ENCODE data around the gene COL10A1. TPM values are rescaled to one million over a fixed set of nuclear protein-coding genes. Genes with fewer than 3 reads are reported as not detected.
"Not testable (repeated sequence)": the region's sequence is repeated elsewhere in the genome, so short reads cannot be mapped to it uniquely, and the experiment has no call there.

Gene COL10A1
- total RNA-seq, 1 experiment from 2014 or later = 0.06 TPM

DNA sequence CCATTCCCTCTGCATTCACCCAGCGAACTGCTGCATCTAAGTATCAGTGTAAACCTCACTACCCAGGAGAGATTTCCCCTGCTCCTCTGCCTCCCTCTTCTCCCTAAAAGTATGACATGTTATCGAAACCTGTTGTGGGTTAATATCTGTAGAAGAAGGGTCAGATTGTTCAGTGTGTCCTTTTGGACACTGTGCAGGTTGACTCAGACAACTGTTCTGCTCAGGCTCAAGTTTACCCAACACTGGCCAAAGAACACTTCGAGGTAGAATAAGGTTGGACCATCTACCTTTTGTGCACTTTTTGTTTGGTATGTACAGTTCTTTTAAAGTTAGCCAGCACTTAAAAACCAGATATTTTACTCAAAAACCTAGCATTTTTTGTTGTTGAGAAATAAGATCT is 20.7 kb downstream of the COL10A1 start:
- Histone ChIP-seq H3K27me3 (no peaks in the 10 kb centered on the region), H3K36me3 (peaks cover 4% of the 10 kb centered on the region), H3K9me3 (replicated peaks) (no peaks in the 10 kb centered on the region), H3K4me1 (no peaks in the 10 kb centered on the region), H3K4me3 (no peak overlapping the region), H3K27ac (no peak overlapping the region)
- no peak for DNase-seq

DNA sequence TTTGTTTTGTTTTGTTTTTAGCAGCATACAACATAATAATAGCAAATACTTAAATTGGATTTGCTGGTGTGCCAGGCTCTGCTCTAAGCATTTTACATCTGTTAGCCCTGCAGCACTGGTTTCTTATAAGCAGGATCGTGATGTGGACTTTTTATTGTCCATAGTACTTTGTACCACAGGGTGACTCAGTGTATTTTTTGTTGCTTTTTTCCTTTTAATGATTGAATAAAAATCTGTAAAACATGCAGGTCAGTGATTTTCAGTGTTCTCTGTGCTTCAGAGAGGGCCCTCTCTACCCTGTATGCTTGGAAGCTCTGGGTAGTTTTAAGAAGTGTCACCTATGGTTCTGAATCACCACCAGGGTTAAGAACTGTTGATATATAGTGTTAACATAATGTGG is 21.3 kb downstream of the COL10A1 start:
- H3K27ac ChIP-seq = no peak overlapping the region
- no peaks in the 10 kb centered on the region for H3K4me1 ChIP-seq
- DNase-seq = no peak
- H3K36me3 ChIP-seq = peaks cover under 1% of the 10 kb centered on the region; the same call in 1 of the 2 replicates
- H3K9me3 ChIP-seq (replicated peaks) = no peaks in the 10 kb centered on the region
- H3K27me3 ChIP-seq = no peaks in the 10 kb centered on the region
- no peak overlapping the region for H3K4me3 ChIP-seq

DNA sequence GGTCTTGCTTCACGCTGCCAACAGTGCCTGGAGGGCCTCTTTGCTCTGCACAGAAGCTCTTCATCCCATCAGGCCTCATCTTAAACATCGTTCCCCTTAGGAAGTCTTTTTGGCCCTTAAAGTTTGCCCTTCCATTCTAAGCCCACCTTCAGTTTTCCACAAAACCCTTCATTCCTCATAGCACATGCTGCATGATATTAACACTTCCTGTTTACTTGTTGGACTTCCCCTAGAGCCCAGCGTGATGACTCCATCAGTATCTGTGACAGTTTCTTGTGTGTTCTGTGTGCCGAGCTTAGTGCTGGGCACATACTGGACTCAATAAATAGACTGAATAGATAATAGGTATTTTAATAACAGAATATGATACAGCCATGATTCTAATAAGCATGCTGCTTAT is 23.1 kb downstream of the COL10A1 start:
- H3K4me3 ChIP-seq = no peak overlapping the region
- no peak for DNase-seq
- no peak overlapping the region for H3K27ac ChIP-seq
- H3K4me1 ChIP-seq = no peaks in the 10 kb centered on the region
- H3K9me3 ChIP-seq (replicated peaks) = no peaks in the 10 kb centered on the region
- no peaks in the 10 kb centered on the region for H3K27me3 ChIP-seq
- no peaks in the 10 kb centered on the region; the same call in 1 of the 2 replicates for H3K36me3 ChIP-seq

DNA sequence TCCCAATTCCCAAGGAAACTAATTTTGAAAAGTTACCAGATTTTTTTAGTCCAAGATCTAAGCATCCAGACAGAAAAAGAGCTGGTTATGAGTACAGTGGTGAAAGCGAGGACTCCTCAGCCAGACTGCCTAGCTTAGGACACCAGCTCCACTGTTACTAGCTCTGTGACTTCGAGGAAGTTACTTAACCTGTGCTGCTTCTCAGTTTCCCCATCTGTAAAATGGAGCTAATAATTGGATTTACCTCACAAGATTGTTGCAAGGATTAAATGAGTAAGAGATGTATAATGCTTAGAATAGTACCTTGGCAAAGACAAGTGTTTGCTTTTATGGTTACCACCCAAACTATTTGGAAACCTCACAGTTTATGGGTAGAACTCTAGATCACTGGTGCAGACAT is 24.1 kb downstream of the COL10A1 start:
- H3K9me3 ChIP-seq (replicated peaks) = 0 out of 2 replicates have a peak, but pooled peaks cover under 1% of the 10 kb centered on the region
- no peaks in the 10 kb centered on the region for H3K27me3 ChIP-seq
- no peaks in the 10 kb centered on the region for H3K4me1 ChIP-seq
- DNase-seq = no peak
- no peaks in the 10 kb centered on the region; the same call in 1 of the 2 replicates for H3K36me3 ChIP-seq
- H3K27ac ChIP-seq = no peak overlapping the region
- H3K4me3 ChIP-seq = peak overlapping the region; percentile 83

DNA sequence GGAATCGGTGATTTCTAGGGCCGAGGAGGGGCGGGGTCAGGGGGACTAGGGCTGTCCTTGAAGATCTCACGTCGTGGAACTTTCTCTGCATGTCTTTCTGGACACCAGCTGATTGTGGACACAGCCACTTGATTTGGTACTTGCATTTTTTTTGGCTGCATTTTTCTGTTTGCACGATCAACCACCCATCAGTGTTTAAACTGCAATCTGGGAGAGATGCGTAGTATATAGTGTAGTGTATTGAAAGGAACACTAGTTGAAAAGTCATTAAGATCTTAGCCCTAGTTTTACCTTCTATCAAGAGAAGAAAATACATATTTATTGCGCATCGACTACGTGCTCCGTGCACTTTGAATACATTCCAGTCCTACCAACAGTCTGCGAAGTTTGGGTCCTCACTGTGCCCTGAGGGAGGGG is 24.6 kb downstream of the COL10A1 start:
- peak overlapping the region; percentile 81 for H3K27ac ChIP-seq
- H3K9me3 ChIP-seq (replicated peaks) = 0 out of 2 replicates have a peak, but pooled peaks cover 4% of the 10 kb centered on the region
- no peaks in the 10 kb centered on the region for H3K27me3 ChIP-seq
- no peaks in the 10 kb centered on the region for H3K36me3 ChIP-seq
- DNase-seq = no peak
- no peaks in the 10 kb centered on the region for H3K4me1 ChIP-seq
- peak overlapping the region; percentile 83 for H3K4me3 ChIP-seq

GRCh38 chr6:116100419-116101301 is 25.3 kb downstream of the COL10A1 start, which contains the start of gene NT5DC1:
TSS of gene NT5DC1 (plus strand) at chr6:116100853. CDS start at chr6:116100931, 78 bp downstream.
- peak; percentile 82 to 86 for DNase-seq
- Histone ChIP-seq H3K27ac (peak within 1 kb of the TSS; percentile 81), H3K9me3 (replicated peaks) (peaks cover 4% of the 10 kb centered on the region; the same call in 1 of the 2 replicates), H3K4me1 (no peaks in the 10 kb centered on the region), H3K4me3 (peak within 1 kb of the TSS; percentile 83), H3K27me3 (no peaks in the 10 kb centered on the region), H3K36me3 (no peaks in the 10 kb centered on the region)

- H3K9me3 ChIP-seq (replicated peaks) = peaks cover 4% of the 10 kb centered on the region; the same call in 1 of the 2 replicates
- DNase-seq = no peak
- H3K27ac ChIP-seq = no peak overlapping the region
- H3K4me1 ChIP-seq = no peaks in the 10 kb centered on the region
- H3K27me3 ChIP-seq = no peaks in the 10 kb centered on the region
- no peaks in the 10 kb centered on the region for H3K36me3 ChIP-seq
- no peak overlapping the region for H3K4me3 ChIP-seq
These were observed 26.9 kb downstream of the COL10A1 start for GRCh38 chr6:116099036-116099435.

- no peaks in the 10 kb centered on the region for H3K4me1 ChIP-seq
- no peak for DNase-seq
- H3K9me3 ChIP-seq (replicated peaks) = peaks cover 4% of the 10 kb centered on the region; the same call in 1 of the 2 replicates
- no peak overlapping the region for H3K4me3 ChIP-seq
- no peak overlapping the region for H3K27ac ChIP-seq
- no peaks in the 10 kb centered on the region for H3K27me3 ChIP-seq
- H3K36me3 ChIP-seq = no peaks in the 10 kb centered on the region
These were observed 28.7 kb downstream of the COL10A1 start for GRCh38 chr6:116096979-116097816.

GRCh38 chr6:116096048-116096759 is 29.7 kb downstream of the COL10A1 start:
- not testable (repeated sequence) for H3K27me3 ChIP-seq; H3K36me3 ChIP-seq; H3K9me3 ChIP-seq (replicated peaks); DNase-seq; H3K27ac ChIP-seq; H3K4me3 ChIP-seq; H3K4me1 ChIP-seq

DNA sequence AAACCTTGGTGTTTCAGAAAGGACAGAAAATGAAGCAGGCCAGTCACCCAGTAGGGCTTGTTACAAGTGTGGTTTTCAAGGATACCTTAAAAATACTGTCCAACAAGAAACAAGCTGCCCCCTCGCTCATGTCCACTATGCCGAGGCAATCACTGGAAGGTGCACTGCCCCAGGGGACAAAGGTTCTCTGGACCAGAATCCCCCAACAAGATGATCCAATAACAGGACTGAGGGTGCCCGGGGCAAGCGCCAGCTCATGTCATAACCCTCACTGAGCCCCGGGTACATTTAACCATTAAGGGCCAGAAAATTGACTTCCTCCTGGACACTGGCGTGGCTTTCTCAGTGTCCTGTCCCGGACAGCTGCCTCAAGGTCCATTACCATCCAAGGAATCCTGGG is 31.9 kb downstream of the COL10A1 start:
- Histone ChIP-seq H3K27ac (no peak overlapping the region), H3K9me3 (replicated peaks) (peaks cover 4% of the 10 kb centered on the region; the same call in 1 of the 2 replicates), H3K4me1 (no peaks in the 10 kb centered on the region), H3K4me3 (no peak overlapping the region), H3K27me3 (no peaks in the 10 kb centered on the region), H3K36me3 (no peaks in the 10 kb centered on the region)
- DNase-seq = no peak

GRCh38 chr6:116090251-116090650 is 35.7 kb downstream of the COL10A1 start:
- no peak overlapping the region for H3K4me3 ChIP-seq
- no peaks in the 10 kb centered on the region for H3K4me1 ChIP-seq
- no peaks in the 10 kb centered on the region for H3K36me3 ChIP-seq
- H3K27ac ChIP-seq = no peak overlapping the region
- no peaks in the 10 kb centered on the region for H3K27me3 ChIP-seq
- DNase-seq = no peak
- no peaks in the 10 kb centered on the region for H3K9me3 ChIP-seq (replicated peaks)

- H3K36me3 ChIP-seq = no peaks in the 10 kb centered on the region
- H3K4me3 ChIP-seq = no peak overlapping the region
- no peak for DNase-seq
- no peaks in the 10 kb centered on the region for H3K4me1 ChIP-seq
- no peak overlapping the region for H3K27ac ChIP-seq
- H3K9me3 ChIP-seq (replicated peaks) = no peaks in the 10 kb centered on the region
- H3K27me3 ChIP-seq = no peaks in the 10 kb centered on the region
These were observed 37.0 kb downstream of the COL10A1 start for GRCh38 chr6:116088946-116089345.

- DNase-seq = no peak
- H3K9me3 ChIP-seq (replicated peaks) = no peaks in the 10 kb centered on the region
- no peaks in the 10 kb centered on the region for H3K4me1 ChIP-seq
- no peak overlapping the region for H3K4me3 ChIP-seq
- H3K27me3 ChIP-seq = no peaks in the 10 kb centered on the region
- no peak overlapping the region for H3K27ac ChIP-seq
- no peaks in the 10 kb centered on the region for H3K36me3 ChIP-seq
These were observed 38.4 kb downstream of the COL10A1 start for GRCh38 chr6:116087437-116088027.

DNA sequence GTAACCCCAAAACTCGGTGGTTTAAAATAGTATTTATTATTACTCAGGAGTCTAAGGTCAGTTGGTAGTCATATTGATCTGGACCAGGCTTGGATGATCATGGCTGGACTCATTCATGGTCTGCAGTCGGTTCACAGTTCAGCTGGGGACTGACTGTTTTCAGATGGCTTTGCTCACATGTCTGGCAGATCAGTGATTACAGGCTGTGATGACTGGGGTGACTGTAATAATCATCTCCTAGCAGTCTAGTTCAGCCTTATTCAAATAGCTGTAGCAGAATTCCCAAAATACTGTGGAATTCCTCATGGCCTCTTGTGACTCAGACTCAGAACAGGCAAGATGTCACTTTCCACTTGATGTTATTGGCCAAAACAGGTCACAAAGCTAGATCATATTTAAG is 41.6 kb downstream of the COL10A1 start:
- no peak overlapping the region for H3K4me3 ChIP-seq
- no peaks in the 10 kb centered on the region for H3K36me3 ChIP-seq
- H3K27ac ChIP-seq = no peak overlapping the region
- H3K9me3 ChIP-seq (replicated peaks) = no peaks in the 10 kb centered on the region
- DNase-seq = no peak
- H3K4me1 ChIP-seq = no peaks in the 10 kb centered on the region
- H3K27me3 ChIP-seq = no peaks in the 10 kb centered on the region

All from SJCRH30 (cell line).